HAP-1 (cell line): ENCODE measurements around the gene PLXNB1.

ENCODE experiments used
- DNase-seq, 2 experiments: peaks; one replicate each; pipeline ENCODE4 v3.0.0-alpha.2; 2016 to 2020; ENCODE audit warnings: low spot score in 2 of 2
- H3K27me3 ChIP-seq: fragments of 250-450 bp; sonication (Bioruptor Pico); 2 replicates; pipeline ENCODE4 v1.5.1; 2020; ENCODE audit warnings: low read depth, mild to moderate bottlenecking, moderate library complexity
- H3K36me3 ChIP-seq: fragments of 250-450 bp; sonication (Bioruptor Pico); replicated peaks from 2 replicates; pipeline ENCODE4 v1.5.1; 2020; ENCODE audit warnings: mild to moderate bottlenecking
- H3K4me1 ChIP-seq: fragments of 250-450 bp; sonication (Bioruptor Pico); 2 replicates; pipeline ENCODE4 v1.5.1; 2020; ENCODE audit warnings: mild to moderate bottlenecking
- H3K4me3 ChIP-seq: fragments of 250-450 bp; sonication (Bioruptor Pico); 2 replicates; pipeline ENCODE4 v1.5.1; 2020; ENCODE audit warnings: mild to moderate bottlenecking, moderate library complexity
- H3K9me3 ChIP-seq: fragments of 250-450 bp; sonication (Bioruptor Pico); 2 replicates; pipeline ENCODE4 v1.5.1; 2020; ENCODE audit warnings: mild to moderate bottlenecking, moderate library complexity
- in situ Hi-C: fragments of 300-500 bp; cut with MboI; formaldehyde crosslinking; loops from 3 replicates; pipeline ENCODE4 v1.14.3; 2020; ENCODE audit warnings: low sequenced_read_pairs, inconsistent platforms, mixed read lengths

Gene PLXNB1

DNA sequence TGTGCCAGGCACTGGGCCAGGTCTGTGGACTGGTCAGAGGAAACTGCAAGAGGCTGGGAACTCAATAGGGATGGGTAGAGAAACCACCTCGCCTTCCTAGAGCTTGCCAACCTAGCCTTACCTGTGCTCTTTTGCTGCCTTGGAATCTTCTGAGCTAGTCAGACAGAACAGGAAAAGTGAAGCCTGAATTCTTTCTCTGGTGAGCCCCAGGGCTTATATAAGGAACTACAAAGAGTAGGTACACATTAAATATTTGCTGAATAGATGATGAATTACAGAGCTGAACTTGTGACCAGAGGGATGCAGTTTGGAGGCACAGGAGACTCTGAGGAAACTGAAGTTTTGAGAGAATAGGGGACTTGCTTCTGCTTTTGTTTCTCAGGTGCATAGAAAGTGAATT is 73.5 kb downstream of the PLXNB1 start:
- Histone ChIP-seq H3K9me3 (no peaks in the 10 kb centered on the region), H3K27me3 (no peaks in the 10 kb centered on the region), H3K4me3 (no peak overlapping the region), H3K4me1 (no peaks in the 10 kb centered on the region), H3K36me3 (no peaks in the 10 kb centered on the region)
- DNase-seq: no peak
- in situ Hi-C loops: no loop called here

DNA sequence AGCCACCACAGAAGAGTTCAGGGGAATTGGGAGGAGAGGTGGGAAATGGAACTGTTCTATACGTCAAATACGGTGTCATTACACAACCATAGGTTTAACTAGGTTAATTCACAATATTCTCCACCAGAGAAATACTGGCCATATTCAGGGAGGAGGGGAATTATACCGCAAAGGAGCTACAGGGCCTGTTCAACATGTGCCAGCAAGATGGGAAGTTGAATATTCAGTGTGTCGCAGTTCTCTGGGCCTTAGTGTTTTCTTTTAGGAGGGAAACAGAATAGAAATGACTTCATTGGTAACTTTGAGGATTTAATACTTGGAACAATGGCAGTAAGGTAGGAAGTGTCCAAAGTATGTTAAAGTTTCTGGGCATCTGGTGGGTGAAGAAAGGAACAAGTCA is 75.9 kb downstream of the PLXNB1 start:
- H3K4me3 ChIP-seq: no peak overlapping the region
- DNase-seq: no peak
- no peaks in the 10 kb centered on the region for H3K27me3 ChIP-seq
- H3K4me1 ChIP-seq: no peaks in the 10 kb centered on the region
- in situ Hi-C loops: no loop called here
- H3K9me3 ChIP-seq: no peaks in the 10 kb centered on the region
- H3K36me3 ChIP-seq: no peaks in the 10 kb centered on the region
